Colon (tissue), 2 donors: ENCODE data around the gene FAR2.
"Not testable (repeated sequence)": the region's sequence is repeated elsewhere in the genome, so short reads cannot be mapped to it uniquely, and the experiment has no call there.

Source experiments
- FAIRE-seq: peaks from 2 replicates; lab custom pipeline; 2012; peaks lifted over from hg19 to GRCh38; lab: Jason Lieb, UNC
- donor health status: control.
- donor health status: control.

The FAR2 gene

DNA sequence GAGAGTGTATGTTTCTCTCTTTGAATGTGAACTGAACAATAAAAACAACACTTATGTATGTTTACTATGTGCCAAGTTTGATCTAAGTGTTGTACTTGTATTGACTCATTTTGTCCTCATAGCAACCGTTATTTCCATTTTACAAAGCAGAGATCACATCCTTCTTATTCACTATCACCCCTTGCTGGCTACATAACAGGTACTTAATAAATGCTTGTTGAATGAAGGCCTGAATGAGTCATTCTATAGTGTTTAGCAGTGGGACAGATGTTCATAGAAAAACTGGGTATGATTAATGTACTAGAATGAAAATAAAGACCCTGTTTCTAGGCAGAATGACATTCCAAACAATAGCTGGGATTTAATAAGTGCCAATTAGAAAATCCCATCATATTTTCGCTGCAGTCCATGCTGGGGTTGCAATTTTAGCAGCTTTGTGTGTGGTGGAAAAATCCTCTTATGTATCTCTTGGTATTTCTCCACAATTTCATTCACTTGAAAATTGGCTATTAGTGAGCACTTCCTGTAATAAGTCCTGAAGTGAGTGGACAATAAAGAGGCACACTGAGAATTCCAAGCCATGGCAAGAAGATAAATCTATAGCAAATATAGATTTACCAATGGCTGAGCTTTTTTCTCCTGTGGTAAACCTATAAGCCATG lies 86.0 kb downstream of the FAR2 start:
- FAIRE-seq, result no peak

DNA sequence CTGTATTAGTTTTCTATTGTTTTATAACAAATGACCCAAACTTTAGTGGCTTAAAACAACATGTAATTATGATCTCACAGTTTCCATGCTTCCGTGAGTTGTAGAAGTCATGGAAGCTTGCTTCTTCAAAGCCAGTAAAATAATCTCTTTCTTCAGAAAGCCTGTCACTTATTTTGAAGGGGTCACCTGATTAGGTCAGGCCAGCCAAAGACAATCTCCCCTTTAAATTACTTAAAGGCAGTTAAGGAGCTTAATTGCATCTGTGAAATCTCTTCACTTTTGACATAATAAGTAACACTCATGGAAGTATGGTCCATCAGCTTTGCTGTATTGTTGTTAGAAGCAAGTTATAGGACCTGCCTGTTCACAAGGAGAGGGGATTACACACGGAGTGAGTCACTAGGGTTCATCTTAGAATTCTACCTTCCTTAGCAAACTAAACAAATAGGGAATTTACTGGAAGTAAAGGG lies 89.8 kb downstream of the FAR2 start:
- no peak for FAIRE-seq

GRCh38 chr12:29239336-29239735 lies 90.3 kb downstream of the FAR2 start:
- no peak for FAIRE-seq

GRCh38 chr12:29240441-29240840 lies 91.4 kb downstream of the FAR2 start:
- FAIRE-seq, result no peak

DNA sequence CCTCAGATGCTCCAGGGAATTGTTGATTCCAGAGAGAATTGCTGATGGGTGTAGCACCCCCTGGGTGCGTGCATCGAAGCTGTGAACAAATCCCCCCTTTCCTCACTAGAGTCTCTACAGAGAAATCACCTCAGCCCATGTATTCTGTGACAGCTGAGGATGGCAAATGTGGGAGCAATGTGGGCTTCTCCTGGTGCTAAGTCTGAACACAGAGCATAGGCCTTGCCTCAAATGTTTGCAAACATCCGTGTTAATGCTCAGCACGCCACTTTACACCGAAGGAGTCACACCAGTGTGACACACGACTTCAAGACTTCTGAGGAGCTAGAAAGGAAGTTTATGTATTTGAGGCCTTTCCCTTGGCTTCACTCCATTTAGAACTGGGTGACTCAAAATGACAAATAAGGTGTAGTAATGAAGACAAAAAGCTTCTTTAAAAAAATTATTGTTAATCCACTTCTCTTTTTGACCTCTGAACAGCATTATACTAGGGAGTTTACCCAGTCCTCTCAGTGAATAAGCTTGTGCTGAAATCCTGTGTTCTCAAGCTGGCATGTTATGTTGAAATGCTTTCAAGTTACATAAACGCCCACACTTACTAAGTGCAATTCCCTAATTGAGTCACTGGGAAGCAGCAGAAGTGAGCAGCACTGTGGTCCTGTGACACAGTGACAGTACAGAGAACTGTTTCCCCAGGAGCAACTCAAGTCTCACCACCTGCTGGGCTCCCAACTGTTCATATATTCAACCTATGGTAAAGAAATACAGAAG lies 92.9 kb downstream of the FAR2 start:
- no peak for FAIRE-seq

DNA sequence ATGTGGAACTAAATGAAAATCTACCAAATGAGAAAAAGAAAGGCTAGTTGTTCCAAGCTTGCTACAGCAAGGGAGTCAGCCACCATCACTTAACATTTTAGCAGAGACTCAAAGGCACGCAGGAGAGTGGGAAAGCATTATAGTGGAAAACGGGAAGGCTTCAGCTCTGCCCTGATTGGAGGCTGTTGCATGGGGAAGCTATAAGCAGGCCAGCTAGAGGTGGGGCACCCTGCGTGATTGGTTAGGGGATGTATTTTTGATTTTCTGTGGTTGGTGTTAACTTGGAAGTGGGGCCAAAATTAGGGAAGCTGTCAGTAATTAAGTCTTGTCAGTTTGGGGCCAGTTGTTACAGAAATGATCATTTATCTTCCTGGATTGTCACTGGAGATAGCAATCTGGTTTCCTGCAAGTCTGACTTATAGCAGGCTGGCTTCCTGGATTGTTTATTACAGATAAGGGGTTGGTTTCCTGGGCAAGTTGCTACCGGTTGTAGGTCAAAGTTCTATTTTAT lies 93.9 kb downstream of the FAR2 start:
- no peak for FAIRE-seq

GRCh38 chr12:29244159-29244765 lies 95.2 kb downstream of the FAR2 start:
- no peak for FAIRE-seq

DNA sequence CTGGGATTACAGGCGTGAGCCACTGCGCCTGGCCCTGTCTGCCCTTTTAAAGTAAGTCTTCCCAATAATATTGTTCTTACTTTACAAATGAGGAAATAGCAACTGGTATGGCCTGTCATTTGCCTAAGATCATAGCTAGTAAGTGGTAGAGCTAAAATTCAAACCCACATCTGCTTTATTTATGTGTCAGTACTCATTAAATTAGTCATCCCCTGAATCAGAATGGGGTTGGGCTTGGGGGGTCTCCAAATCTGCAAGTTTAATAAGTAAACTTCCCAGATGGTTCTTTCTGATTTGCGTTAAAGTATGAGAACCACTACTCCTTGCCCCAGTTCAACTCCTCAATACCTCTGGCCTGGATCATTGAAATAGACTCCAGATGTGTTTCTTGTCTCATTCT lies 96.2 kb downstream of the FAR2 start:
- FAIRE-seq, result no peak

DNA sequence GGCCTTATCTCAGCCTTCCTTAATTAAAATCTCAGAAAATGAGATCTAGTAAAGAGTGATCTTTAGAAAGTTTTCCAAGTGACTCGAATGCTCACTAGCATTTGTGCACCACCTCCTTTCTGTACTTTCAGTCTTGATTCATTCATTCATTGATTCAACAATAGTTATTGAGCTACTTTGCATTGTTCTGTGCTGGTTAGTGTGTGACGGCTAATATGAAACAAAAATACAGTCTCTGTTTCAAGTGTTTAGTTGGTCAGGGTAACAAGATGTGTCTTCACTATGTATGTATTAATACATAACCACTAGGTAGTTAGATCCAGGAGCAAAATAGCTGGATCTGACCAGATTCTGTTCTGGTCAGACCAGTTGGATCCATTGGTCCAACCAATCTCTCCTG lies 100.9 kb downstream of the FAR2 start:
- no peak for FAIRE-seq

- no peak for FAIRE-seq
Measured at GRCh38 chr12:29253906-29254625, 105.0 kb downstream of the FAR2 start.

- no peak for FAIRE-seq
Measured at GRCh38 chr12:29255042-29255441, 106.0 kb downstream of the FAR2 start.

DNA sequence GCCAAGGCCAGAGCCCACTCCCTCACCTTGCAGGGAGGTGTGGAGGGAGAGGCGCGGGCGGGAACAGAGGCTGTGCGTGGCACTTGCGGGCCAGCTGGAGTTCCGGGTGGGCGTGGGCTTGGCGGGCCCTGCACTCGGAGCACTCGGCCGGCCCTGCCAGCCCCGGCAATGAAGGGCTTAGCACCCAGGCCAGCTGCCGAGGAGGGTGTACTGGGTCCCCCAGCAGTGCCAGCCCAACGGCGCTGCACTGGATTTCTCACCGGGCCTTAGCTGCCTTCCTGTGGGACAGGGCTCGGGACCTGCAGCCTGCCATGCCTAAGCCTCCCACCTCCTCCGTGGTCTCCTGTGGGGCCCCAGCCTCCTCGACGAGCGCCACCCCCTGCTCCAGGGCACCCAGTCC lies 107.5 kb downstream of the FAR2 start:
- no peak for FAIRE-seq

DNA sequence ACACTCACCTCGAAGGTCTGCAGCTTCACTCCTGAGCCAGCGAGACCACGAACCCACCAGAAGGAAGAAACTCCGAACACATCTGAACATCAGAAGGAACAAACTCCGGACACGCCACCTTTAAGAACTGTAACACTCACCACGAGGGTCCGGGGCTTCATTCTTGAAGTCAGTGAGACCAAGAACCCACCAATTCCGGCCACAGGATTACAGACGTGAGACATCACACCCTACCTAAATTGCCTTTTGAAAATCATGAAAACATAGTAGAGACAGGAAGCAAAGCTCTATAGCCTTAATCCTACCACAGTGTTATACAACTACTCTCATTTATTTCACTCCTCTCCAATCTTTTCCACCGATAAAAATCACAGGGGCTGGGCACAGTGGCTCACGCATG lies 108.6 kb downstream of the FAR2 start:
- not testable (repeated sequence) for FAIRE-seq

- FAIRE-seq, result no peak
Measured at GRCh38 chr12:29264424-29264823, 115.3 kb downstream of the FAR2 start.

DNA sequence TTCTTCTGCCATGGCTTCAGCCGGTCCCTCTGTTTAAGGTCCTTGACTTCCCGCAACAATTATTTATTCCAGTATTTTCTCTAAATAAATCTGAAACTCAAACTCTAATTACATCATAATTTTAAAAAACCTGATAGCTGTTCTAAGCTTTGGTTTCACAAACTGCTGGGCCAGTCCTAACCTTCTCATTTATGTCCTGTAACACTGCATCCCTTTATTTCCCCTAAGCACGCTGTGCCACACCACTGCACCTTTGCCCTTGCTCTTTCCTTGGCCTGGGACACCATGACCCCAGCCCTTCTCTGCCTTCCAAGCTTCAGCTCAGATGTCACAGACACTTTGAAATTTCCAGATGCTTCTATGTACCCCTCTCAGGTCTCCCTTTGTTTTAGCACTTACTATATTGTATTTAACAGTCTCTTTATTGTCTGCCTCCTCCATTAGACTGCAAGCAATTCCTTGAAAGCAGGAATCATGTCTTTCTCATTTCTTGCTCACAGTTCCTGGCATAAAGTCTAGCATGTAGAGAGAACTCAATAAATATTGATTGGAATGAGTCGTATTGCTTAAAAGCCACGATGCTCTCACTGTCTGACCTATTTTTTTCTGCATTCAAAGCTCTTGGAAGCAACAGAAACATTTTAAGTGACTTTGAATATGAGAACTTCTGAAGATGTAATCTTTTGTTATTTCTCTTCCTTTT lies 120.8 kb downstream of the FAR2 start:
- no peak for FAIRE-seq

DNA sequence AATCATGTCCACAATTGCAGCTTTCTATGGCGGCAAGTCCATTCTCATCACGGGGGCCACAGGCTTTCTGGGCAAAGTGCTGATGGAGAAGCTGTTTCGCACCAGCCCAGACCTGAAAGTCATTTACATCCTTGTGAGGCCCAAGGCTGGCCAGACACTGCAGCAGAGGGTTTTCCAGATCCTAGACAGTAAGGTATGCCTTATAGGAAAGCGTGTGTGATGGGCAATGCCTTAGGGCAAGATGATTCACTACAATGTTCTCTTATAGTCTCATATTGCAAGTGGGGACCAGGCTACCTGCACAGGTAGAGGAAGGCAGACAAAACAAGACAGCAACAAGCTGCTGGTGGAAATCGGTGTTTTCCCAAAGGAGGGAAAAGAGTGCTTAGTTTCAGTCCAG lies 121.4 kb downstream of the FAR2 start:
- FAIRE-seq, result no peak

DNA sequence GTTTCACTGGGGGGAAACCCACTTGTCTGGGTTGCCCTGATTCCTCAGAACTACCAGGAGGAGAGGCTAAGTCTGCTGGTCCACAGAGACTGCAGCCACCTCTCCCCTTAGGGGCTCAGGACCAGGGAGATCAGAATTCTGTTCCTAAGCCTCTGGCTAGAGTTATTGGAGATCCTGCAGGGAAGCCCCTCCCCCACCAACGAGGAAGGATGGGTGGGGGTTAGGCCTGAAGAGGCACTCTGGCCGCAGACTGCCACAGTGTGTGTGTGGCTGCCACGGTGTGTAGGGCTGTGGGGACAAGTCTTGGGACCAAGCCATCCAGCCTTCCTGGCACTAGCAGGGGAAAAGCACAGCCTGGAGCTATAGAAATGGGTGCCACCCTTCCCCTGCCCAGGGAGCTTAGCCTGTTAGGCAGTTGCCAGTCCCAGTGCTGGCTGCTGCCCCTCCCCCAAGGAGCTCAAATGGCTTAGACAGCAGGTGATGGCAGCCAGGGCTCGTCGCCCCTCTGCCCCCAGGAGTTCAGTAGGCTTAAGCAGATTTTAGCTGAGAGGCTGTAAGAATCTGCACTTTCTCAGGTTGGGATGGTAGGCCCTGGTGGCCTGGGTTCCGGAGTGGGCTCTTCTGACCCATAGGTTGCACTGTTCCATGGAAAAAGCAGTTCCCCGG lies 124.2 kb downstream of the FAR2 start:
- no peak for FAIRE-seq

DNA sequence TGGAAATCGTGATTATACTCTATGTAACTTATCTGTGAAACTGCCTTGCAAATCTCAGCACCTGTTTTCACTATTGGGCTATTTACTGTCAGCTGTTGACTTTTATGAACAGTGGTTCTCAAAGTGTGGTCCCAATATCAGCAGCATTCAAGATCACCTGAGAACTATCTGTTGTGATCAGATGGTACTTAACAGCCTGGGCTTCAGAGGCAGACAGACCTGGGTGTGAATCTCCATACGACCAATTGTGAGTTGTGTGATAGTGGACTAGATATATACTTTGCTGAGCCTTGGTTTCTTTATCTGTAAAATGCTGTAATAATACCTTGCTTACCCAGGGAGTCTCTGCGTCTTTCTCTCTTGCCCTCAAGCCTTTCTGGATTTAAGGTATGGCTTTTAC lies 126.8 kb downstream of the FAR2 start:
- no peak for FAIRE-seq

DNA sequence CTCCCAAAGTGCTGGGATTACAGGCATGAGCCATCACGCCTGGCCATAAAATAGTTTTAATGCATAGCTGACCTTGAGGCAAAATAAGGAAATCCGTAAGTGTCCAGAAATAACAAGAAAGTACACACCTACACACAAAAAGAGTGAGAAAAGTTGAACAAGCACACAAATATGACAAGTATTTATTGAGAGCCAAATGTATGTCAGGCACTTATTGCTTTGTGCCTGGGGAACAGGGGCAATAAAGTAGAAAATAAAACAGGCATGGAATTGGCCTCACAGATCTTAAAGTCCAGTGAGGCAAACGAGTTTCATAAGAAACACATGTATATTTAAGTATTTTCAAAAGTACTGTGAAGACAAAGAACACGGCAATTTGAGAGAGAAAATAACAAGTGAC lies 128.2 kb downstream of the FAR2 start:
- no peak for FAIRE-seq

- no peak for FAIRE-seq
Measured at GRCh38 chr12:29278673-29279420, 129.8 kb downstream of the FAR2 start.
